PFSK-1 (cell line): Measurements from ENCODE around the gene TTBK1.

ENCODE experiments used
- FOXP2 ChIP-seq: optimal IDR thresholded peaks from 2 replicates; pipeline ENCODE3; 2011; ENCODE audit warnings: borderline replicate concordance, control low read depth, inconsistent platforms; ENCODE audit not compliant: insufficient read depth; ENCODE audit errors: extremely low read length, extremely low read depth
- POLR2AphosphoS5 ChIP-seq: IDR thresholded peaks from 2 replicates; pipeline ENCODE4 v1.6.1; 2012; ENCODE audit warnings: low read depth, mild to moderate bottlenecking, control low read depth, low read length, moderate library complexity
- SIN3A ChIP-seq: IDR thresholded peaks from 2 replicates; pipeline ENCODE4 v1.6.1; 2012; ENCODE audit warnings: mild to moderate bottlenecking, low read length, moderate library complexity, borderline replicate concordance; ENCODE audit not compliant: insufficient read depth
- TAF1 ChIP-seq: IDR thresholded peaks from 2 replicates; pipeline ENCODE4 v1.6.1; 2012; ENCODE audit warnings: low read length, control low read depth, borderline replicate concordance; ENCODE audit not compliant: insufficient read depth
- TF ChIP-seq, protein P1 (sequence below), 2 experiments: IDR thresholded peaks; 2 replicates each; pipeline versions ENCODE4 v1.6.1 to v1.8.0; 2011 to 2012; ENCODE audit warnings: low read depth in 2 of 2, low read length in 2 of 2, control low read depth in 1 of 2, inconsistent platforms in 1 of 2, mild to moderate bottlenecking in 1 of 2, moderate library complexity in 1 of 2; ENCODE audit not compliant: insufficient read depth in 1 of 2

The TTBK1 gene

GRCh38 chr6:43273707-43274106, 30.4 kb downstream of the TTBK1 start:
- no peak for TF ChIP-seq TAF1
- TF ChIP-seq SIN3A: no peak
- TF ChIP-seq POLR2AphosphoS5: no peak
- TF ChIP-seq, protein P1, sequence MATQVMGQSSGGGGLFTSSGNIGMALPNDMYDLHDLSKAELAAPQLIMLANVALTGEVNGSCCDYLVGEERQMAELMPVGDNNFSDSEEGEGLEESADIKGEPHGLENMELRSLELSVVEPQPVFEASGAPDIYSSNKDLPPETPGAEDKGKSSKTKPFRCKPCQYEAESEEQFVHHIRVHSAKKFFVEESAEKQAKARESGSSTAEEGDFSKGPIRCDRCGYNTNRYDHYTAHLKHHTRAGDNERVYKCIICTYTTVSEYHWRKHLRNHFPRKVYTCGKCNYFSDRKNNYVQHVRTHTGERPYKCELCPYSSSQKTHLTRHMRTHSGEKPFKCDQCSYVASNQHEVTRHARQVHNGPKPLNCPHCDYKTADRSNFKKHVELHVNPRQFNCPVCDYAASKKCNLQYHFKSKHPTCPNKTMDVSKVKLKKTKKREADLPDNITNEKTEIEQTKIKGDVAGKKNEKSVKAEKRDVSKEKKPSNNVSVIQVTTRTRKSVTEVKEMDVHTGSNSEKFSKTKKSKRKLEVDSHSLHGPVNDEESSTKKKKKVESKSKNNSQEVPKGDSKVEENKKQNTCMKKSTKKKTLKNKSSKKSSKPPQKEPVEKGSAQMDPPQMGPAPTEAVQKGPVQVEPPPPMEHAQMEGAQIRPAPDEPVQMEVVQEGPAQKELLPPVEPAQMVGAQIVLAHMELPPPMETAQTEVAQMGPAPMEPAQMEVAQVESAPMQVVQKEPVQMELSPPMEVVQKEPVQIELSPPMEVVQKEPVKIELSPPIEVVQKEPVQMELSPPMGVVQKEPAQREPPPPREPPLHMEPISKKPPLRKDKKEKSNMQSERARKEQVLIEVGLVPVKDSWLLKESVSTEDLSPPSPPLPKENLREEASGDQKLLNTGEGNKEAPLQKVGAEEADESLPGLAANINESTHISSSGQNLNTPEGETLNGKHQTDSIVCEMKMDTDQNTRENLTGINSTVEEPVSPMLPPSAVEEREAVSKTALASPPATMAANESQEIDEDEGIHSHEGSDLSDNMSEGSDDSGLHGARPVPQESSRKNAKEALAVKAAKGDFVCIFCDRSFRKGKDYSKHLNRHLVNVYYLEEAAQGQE (IDR thresholded peaks at IDR 0.05; ENCODE audit: insufficient read depth in 1 of 2, low read depth in 2 of 2, low read length in 2 of 2): no peak
- TF ChIP-seq FOXP2: no peak

GRCh38 chr6:43274127-43274915, 31.0 kb downstream of the TTBK1 start:
- TF ChIP-seq, protein P1 (IDR thresholded peaks at IDR 0.05; ENCODE audit: insufficient read depth in 1 of 2, low read depth in 2 of 2, low read length in 2 of 2): no peak
- no peak for TF ChIP-seq SIN3A
- no peak for TF ChIP-seq POLR2AphosphoS5
- no peak for TF ChIP-seq TAF1
- TF ChIP-seq FOXP2: no peak

DNA sequence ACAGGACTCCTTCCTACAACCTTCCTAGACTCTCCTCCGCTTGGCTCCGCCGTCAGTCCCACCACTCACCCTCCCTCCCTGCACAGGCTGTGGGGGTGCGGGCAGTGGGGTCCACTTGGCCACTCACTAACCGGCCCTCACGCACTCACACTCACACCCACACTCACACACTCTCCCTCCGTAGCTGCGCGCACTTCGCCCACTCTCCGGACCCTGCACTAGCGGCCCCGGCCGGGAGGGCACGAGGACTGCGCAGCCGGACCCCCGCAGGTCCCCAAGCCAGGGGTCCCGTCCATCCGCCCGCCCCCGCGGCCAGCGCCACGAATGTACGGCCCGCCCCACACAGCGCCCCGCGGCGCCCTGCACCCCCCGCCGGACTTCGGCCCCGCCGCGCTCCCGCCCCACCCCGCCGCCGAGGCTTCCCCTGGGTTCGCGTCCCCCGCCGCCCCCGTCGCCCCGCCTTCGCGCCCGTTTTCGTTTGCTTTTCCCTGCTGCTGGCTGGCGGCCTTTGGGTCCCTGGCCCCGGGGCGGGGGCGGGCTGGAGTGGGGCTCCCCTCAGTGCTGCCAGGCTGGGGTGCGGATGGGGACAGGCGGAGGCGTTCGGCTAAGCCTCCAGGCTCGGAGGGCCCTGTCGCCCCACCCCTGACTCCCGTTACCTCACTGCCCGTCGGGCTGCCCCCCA, 31.8 kb downstream of the TTBK1 start:
- TF ChIP-seq, protein P1 (IDR thresholded peaks at IDR 0.05; ENCODE audit: insufficient read depth in 1 of 2, low read depth in 2 of 2, low read length in 2 of 2): no peak
- TF ChIP-seq TAF1 (no peak), FOXP2 (no peak), POLR2AphosphoS5 (no peak), SIN3A (no peak)

GRCh38 chr6:43275801-43276576, 32.7 kb downstream of the TTBK1 start:
- TF ChIP-seq, protein P1 (IDR thresholded peaks at IDR 0.05; ENCODE audit: insufficient read depth in 1 of 2, low read depth in 2 of 2, low read length in 2 of 2): no peak
- no peak for TF ChIP-seq TAF1
- no peak for TF ChIP-seq SIN3A
- TF ChIP-seq FOXP2: no peak
- TF ChIP-seq POLR2AphosphoS5: no peak
